HG03135 (cell line): ENCODE results near the gene RWDD4.
"Not testable (repeated sequence)": the region's sequence is repeated elsewhere in the genome, so short reads cannot be mapped to it uniquely, and the experiment has no call there.

ENCODE experiments used
- ATAC-seq: cut with Tn5 transposase; IDR thresholded peaks from one replicate; pipeline ENCODE4 v1.9.1; 2021; ENCODE audit warnings: mild to moderate bottlenecking, moderate library complexity; ENCODE audit not compliant: unreplicated experiment

The RWDD4 gene

GRCh38 chr4:183636503-183636902 lies 22.5 kb downstream of the RWDD4 start:
- ATAC-seq: no peak

- ATAC-seq: no peak
Measured at GRCh38 chr4:183635741-183636140, 23.2 kb downstream of the RWDD4 start.

GRCh38 chr4:183635321-183635720 lies 23.7 kb downstream of the RWDD4 start:
- no peak for ATAC-seq

- ATAC-seq: no peak
Measured at GRCh38 chr4:183633476-183634400, 25.2 kb downstream of the RWDD4 start.

GRCh38 chr4:183632689-183633088 lies 26.3 kb downstream of the RWDD4 start:
- no peak for ATAC-seq

- ATAC-seq: no peak
Measured at GRCh38 chr4:183631577-183632198, 27.3 kb downstream of the RWDD4 start.

GRCh38 chr4:183627979-183628588 lies 30.9 kb downstream of the RWDD4 start:
- no peak for ATAC-seq

- ATAC-seq: not testable (repeated sequence)
Measured at GRCh38 chr4:183627286-183627685, 31.7 kb downstream of the RWDD4 start.

GRCh38 chr4:183626168-183626567 lies 32.8 kb downstream of the RWDD4 start:
- ATAC-seq: no peak

- ATAC-seq: no peak
Measured at GRCh38 chr4:183624548-183624947, 34.4 kb downstream of the RWDD4 start.

- no peak for ATAC-seq
Measured at GRCh38 chr4:183621875-183622274, 37.1 kb downstream of the RWDD4 start.

GRCh38 chr4:183620421-183620820 lies 38.6 kb downstream of the RWDD4 start:
- no peak for ATAC-seq

- ATAC-seq: no peak
Measured at GRCh38 chr4:183618681-183619080, 40.3 kb downstream of the RWDD4 start.

GRCh38 chr4:183617075-183617474 lies 41.9 kb downstream of the RWDD4 start:
- no peak for ATAC-seq

- ATAC-seq: no peak
Measured at GRCh38 chr4:183612329-183613250, 46.4 kb downstream of the RWDD4 start.

GRCh38 chr4:183611210-183611830 lies 47.7 kb downstream of the RWDD4 start:
- no peak for ATAC-seq

GRCh38 chr4:183610613-183611012 lies 48.4 kb downstream of the RWDD4 start:
- no peak for ATAC-seq

- ATAC-seq: no peak
Measured at GRCh38 chr4:183610033-183610432, 49.0 kb downstream of the RWDD4 start.

GRCh38 chr4:183609151-183609550 lies 49.8 kb downstream of the RWDD4 start:
- ATAC-seq: no peak

- ATAC-seq: no peak
Measured at GRCh38 chr4:183607894-183608293, 51.1 kb downstream of the RWDD4 start.
